Myocyte (in vitro differentiated cells): ENCODE measurements around the gene AKIP1. TPM values are rescaled to one million over a fixed set of nuclear protein-coding genes. Genes with fewer than 3 reads are reported as not detected.
A peak's percentile ranks its signal among the peaks of the same experiment; 100 is the strongest.
"Not testable (repeated sequence)": the region's sequence is repeated elsewhere in the genome, so short reads cannot be mapped to it uniquely, and the experiment has no call there.

ENCODE experiments used
- DNase-seq: peaks from one replicate; pipeline ENCODE4 v3.0.0-alpha.2; 2012; ENCODE audit warnings: low read depth
- polyA plus RNA-seq: library from polyadenylated mRNA; unstranded; fragments of >200 nt; gene quantifications from one replicate; pipeline ENCODE4 v1.2.1, GENCODE V29; 2012; ENCODE audit warnings: missing spikeins
- total RNA-seq: library from RNA; depleted of rRNA; stranded (reverse); fragments of >200 nt; gene quantifications from 2 replicates; pipeline ENCODE4 v1.2.3, GENCODE V29; 2014

The AKIP1 gene
- total RNA-seq: 95.3 and 95.5 TPM in 2 replicates
- polyA plus RNA-seq: 104 TPM

GRCh38 chr11:8911029-8911823 lies at the start of gene AKIP1:
TSS of gene AKIP1 (plus strand) at chr11:8911189. CDS start at chr11:8911450, 261 bp downstream.
- DNase-seq: peak; percentile 98

GRCh38 chr11:8863838-8864237 lies 47.2 kb upstream of the AKIP1 start:
- DNase-seq: peak; percentile 49

GRCh38 chr11:8865304-8865703 lies 45.7 kb upstream of the AKIP1 start:
- DNase-seq: no peak

- no peak for DNase-seq
Measured at GRCh38 chr11:8867035-8867434, 44.0 kb upstream of the AKIP1 start.

GRCh38 chr11:8867931-8868631 lies 42.9 kb upstream of the AKIP1 start:
- peak; percentile 52 for DNase-seq

- peak; percentile 63 for DNase-seq
Measured at GRCh38 chr11:8870411-8871170, 40.4 kb upstream of the AKIP1 start.

- peak; percentile 91 for DNase-seq
Measured at GRCh38 chr11:8871171-8871775, 39.7 kb upstream of the AKIP1 start.

- no peak for DNase-seq
Measured at GRCh38 chr11:8871962-8872361, 39.0 kb upstream of the AKIP1 start.

GRCh38 chr11:8873741-8874405 lies 37.1 kb upstream of the AKIP1 start:
- no peak for DNase-seq

- DNase-seq: no peak
Measured at GRCh38 chr11:8878771-8879170, 32.2 kb upstream of the AKIP1 start.

- DNase-seq: not testable (repeated sequence)
Measured at GRCh38 chr11:8881585-8881984, 29.4 kb upstream of the AKIP1 start.

- peak; percentile 25 for DNase-seq
Measured at GRCh38 chr11:8886322-8886721, 24.7 kb upstream of the AKIP1 start.

- not testable (repeated sequence) for DNase-seq
Measured at GRCh38 chr11:8891185-8891584, 19.8 kb upstream of the AKIP1 start.

GRCh38 chr11:8899119-8899753 lies 11.8 kb upstream of the AKIP1 start:
- DNase-seq: no peak

GRCh38 chr11:8905528-8906165 lies 5.3 kb upstream of the AKIP1 start:
- peak; percentile 64 for DNase-seq

- no peak for DNase-seq
Measured at GRCh38 chr11:8907116-8907515, 3.9 kb upstream of the AKIP1 start.

GRCh38 chr11:8908099-8908498 lies 2.9 kb upstream of the AKIP1 start:
- no peak for DNase-seq

GRCh38 chr11:8910649-8911026 lies 351 bp upstream of the AKIP1 start:
- no peak for DNase-seq

GRCh38 chr11:8913961-8914660 lies 3.1 kb downstream of the AKIP1 start:
- peak; percentile 53 for DNase-seq
